ACC112 (cell line): ENCODE results near the gene AIF1L.

Experiments used
- H2AFZ ChIP-seq: fragments of 200-600 bp; sonication (generic); one replicate; pipeline ENCODE4 v1.6.0; 2017; ENCODE audit warnings: antibody characterized with exemption, low read length; ENCODE audit not compliant: unreplicated experiment
- H3K27ac ChIP-seq: fragments of 200-600 bp; sonication (generic); 2 replicates; pipeline ENCODE4 v1.5.1; 2014; ENCODE audit warnings: low read depth, mild to moderate bottlenecking, antibody characterized with exemption, low read length, moderate library complexity
- H3K27me3 ChIP-seq: fragments of 200-600 bp; sonication (generic); 2 replicates; pipeline ENCODE4 v1.6.1; 2014; ENCODE audit warnings: mild to moderate bottlenecking, antibody characterized with exemption, low read length, moderate library complexity, mixed read lengths; ENCODE audit not compliant: insufficient read depth
- H3K36me3 ChIP-seq: fragments of 200-600 bp; sonication (generic); 2 replicates; pipeline ENCODE4 v1.6.1; 2016; ENCODE audit warnings: mild to moderate bottlenecking, antibody characterized with exemption, low read length, moderate library complexity, mixed read lengths; ENCODE audit not compliant: insufficient read depth
- H3K4me1 ChIP-seq: fragments of 200-600 bp; sonication (generic); one replicate; pipeline ENCODE4 v1.6.1; 2016; ENCODE audit warnings: low read length, mixed read lengths; ENCODE audit not compliant: insufficient read depth, unreplicated experiment, control insufficient read depth
- H3K4me3 ChIP-seq: fragments of 200-600 bp; sonication (generic); 2 replicates; pipeline ENCODE4 v1.5.1; 2014; ENCODE audit warnings: mild to moderate bottlenecking, low read depth, low read length
- H3K79me2 ChIP-seq: fragments of 200-600 bp; sonication (generic); one replicate; pipeline ENCODE4 v1.6.0; 2016; ENCODE audit warnings: low read length; ENCODE audit not compliant: control insufficient read depth, unreplicated experiment, insufficient read depth

The AIF1L gene

DNA sequence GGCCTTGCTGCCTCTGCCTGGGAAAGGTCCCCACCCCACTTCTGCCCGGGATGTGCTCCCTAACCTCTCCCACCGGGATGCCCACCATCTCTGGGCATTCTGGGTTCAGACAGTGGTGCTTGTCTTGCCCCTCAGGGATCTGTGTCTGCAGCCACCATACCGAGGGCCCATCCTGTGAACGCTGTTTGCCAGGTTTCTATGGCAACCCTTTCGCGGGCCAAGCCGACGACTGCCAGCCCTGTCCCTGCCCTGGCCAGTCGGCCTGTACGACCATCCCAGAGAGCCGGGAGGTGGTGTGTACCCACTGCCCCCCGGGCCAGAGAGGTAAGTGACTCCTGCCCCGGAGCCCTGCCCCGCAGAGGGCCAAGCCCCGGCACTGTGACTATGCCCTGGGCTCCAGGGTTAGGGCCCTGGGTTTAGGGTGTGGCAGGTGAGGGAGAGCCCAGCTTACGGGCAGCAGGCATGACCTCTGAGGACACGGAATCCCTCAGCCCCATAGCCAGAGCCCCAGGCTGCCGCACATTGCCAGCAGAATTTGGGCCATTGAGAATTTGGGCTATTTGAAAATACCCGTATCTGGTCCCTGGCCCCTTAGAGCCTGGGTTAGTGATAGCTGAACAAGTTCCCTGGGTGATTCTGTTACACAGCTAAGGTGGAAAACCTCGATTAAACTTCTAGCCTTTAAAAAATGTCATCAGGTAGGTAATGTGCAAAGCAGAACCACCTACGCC lies 35.3 kb upstream of the AIF1L start:
- Histone ChIP-seq H3K27ac (no peak overlapping the region), H3K4me1 (no peaks in the 10 kb centered on the region), H3K79me2 (no peaks in the 10 kb centered on the region), H3K27me3 (peaks cover 8% of the 10 kb centered on the region), H3K4me3 (no peak overlapping the region), H2AFZ (no peak overlapping the region), H3K36me3 (no peaks in the 10 kb centered on the region)

DNA sequence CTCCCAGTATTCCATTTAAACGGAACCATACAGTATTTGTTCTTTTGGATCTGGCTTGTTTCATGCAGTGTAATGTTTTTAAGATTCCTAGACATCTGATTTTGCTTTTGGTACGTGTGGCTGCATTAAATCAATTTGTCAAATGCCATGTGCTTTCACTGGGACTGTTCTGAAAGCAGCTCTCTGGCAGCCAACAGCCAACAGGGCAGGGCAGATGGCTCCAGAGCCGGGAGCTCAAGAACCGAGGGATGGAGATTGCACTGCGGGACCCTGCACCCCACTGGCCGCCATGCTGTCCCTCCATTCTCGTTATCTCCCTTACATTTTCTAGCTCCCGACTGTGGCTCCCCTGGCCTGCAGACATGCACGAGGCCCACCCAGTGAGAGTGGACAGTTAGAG lies 33.4 kb upstream of the AIF1L start:
- no peak overlapping the region for H2AFZ ChIP-seq
- peaks cover 14% of the 10 kb centered on the region for H3K27me3 ChIP-seq
- no peaks in the 10 kb centered on the region for H3K4me1 ChIP-seq

DNA sequence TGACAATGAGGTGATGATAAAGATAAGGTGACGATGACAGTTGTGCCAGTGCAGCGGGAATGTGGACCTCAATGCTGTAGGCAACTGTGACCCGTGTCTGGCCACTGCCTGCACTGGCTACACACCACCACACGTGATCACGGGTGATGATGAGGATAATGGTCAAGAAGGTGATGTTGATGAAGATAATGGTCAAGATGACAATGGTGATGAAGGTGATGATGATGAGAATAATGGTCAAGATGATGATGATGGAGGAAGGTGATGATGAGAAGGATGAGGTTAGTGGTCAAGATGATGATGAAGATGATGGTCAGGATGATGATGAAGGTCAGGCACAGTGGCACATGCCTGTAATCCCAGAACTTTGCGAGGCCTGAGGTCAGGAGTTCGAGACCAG lies 30.7 kb upstream of the AIF1L start:
- H3K4me1 ChIP-seq: no peaks in the 10 kb centered on the region
- no peaks in the 10 kb centered on the region for H3K36me3 ChIP-seq
- no peak overlapping the region for H2AFZ ChIP-seq
- H3K27me3 ChIP-seq: peaks cover 18% of the 10 kb centered on the region
- no peak overlapping the region for H3K27ac ChIP-seq
- no peaks in the 10 kb centered on the region for H3K79me2 ChIP-seq
- H3K4me3 ChIP-seq: no peak overlapping the region

More for the DNA sequence above, 33.4 kb upstream of the AIF1L start:
- Histone ChIP-seq H3K27ac (no peak overlapping the region), H3K79me2 (no peaks in the 10 kb centered on the region), H3K4me3 (no peak overlapping the region), H3K36me3 (no peaks in the 10 kb centered on the region)

GRCh38 chr9:131067625-131068024 lies 28.7 kb upstream of the AIF1L start:
- Histone ChIP-seq H3K27me3 (peaks cover 18% of the 10 kb centered on the region), H3K79me2 (no peaks in the 10 kb centered on the region), H3K36me3 (no peaks in the 10 kb centered on the region), H3K27ac (no peak overlapping the region), H3K4me1 (no peaks in the 10 kb centered on the region), H3K4me3 (no peak overlapping the region), H2AFZ (no peak overlapping the region)

DNA sequence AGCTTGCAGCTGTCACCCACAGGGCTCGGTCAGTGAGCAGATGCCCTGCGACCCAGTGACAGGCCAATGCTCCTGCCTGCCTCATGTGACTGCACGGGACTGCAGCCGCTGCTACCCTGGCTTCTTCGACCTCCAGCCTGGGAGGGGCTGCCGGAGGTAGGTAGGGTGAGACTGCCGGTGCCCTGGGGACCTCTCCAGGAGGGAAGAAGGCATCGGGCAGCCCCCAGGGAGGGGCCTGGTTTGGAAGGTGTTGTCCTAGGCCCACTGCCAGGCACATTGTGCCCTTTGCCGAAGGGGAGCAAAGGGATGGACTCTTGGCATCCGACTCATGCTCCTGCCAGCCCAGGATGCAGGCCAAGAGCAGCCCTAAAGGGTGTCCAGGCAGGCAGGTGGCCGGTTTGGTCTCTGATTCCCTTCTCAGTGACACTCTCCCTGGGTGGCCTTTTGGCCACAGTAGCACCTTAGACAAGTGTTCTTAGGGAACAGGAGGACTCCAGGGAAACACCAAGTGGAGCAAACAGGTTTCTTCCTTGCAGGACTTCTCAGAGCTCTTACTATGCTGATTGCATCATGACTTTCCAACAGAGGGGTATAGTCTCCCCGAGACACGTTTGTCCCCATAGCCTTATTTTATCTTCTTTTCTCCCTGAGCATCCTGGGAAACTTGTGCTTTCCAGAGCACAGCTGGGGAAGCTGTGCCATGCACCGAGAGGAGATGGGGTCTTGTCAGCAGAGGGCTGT lies 28.1 kb upstream of the AIF1L start:
- H3K4me3 ChIP-seq: no peak overlapping the region
- no peak overlapping the region for H2AFZ ChIP-seq
- peaks cover 18% of the 10 kb centered on the region for H3K27me3 ChIP-seq
- no peaks in the 10 kb centered on the region for H3K4me1 ChIP-seq
- H3K27ac ChIP-seq: no peak overlapping the region
- H3K79me2 ChIP-seq: no peaks in the 10 kb centered on the region
- H3K36me3 ChIP-seq: no peaks in the 10 kb centered on the region

DNA sequence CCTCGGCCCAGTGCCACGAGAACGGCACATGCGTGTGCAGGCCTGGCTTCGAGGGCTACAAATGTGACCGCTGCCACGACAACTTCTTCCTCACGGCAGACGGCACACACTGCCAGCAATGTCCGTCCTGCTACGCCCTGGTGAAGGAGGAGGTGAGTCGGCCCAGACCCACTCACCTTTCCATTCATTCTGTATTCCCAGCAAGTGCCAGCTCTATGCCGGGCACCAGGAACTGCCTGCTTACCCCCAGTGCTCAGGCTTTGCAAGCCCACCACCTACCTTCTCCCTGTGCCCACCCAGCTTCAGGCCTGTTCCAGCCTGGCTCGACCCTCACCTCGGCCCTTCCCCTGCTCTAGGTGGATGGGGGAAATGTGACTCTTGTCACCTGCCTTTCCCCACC lies 26.6 kb upstream of the AIF1L start:
- peaks cover 18% of the 10 kb centered on the region for H3K27me3 ChIP-seq

DNA sequence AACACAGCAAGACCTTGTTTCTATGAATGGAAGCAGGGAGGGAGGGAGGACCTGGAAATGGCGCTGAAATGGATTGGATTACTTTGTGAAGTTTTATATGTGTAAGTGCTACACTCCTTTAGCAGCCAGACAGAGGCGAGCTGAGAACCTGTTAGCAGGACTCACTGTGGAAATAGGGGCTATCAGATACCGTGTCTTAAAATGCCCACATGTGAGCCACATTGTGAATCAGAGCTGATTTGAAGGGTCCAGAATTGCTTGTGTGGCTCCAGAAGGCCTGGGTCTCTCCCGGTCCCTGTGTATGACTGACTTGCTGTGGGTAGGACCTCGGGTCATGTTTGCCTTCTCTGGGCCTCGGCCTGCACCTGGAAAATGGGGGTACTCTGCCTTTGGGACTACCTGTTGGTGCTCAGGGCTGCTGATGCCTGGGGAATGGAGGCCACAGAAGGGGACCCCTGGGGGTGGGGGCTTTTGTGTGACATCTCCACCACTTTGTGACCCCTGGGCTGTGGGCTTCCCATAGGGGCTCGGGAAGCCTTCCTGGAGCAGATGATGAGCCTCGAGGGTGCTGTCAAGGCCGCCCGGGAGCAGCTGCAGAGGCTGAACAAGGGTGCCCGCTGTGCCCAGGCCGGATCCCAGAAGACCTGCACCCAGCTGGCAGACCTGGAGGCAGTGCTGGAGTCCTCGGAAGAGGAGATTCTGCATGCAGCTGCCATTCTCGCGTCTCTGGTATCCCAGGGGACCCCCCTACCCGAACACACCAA lies 24.0 kb upstream of the AIF1L start:
- Histone ChIP-seq H3K36me3 (no peaks in the 10 kb centered on the region), H3K27ac (no peak overlapping the region), H2AFZ (no peak overlapping the region), H3K27me3 (peaks cover 5% of the 10 kb centered on the region; the same call in 1 of the 2 replicates), H3K4me3 (no peak overlapping the region), H3K79me2 (no peaks in the 10 kb centered on the region), H3K4me1 (no peaks in the 10 kb centered on the region)

More for the DNA sequence above, 26.6 kb upstream of the AIF1L start:
- no peak overlapping the region for H3K4me3 ChIP-seq
- no peaks in the 10 kb centered on the region for H3K36me3 ChIP-seq
- no peaks in the 10 kb centered on the region for H3K4me1 ChIP-seq
- no peak overlapping the region for H2AFZ ChIP-seq
- H3K27ac ChIP-seq: no peak overlapping the region
- H3K79me2 ChIP-seq: no peaks in the 10 kb centered on the region

GRCh38 chr9:131072871-131073237 lies 23.5 kb upstream of the AIF1L start:
- Histone ChIP-seq H3K4me3 (no peak overlapping the region), H3K27ac (no peak overlapping the region), H3K79me2 (no peaks in the 10 kb centered on the region), H3K27me3 (peaks cover 5% of the 10 kb centered on the region; the same call in 1 of the 2 replicates), H3K4me1 (no peaks in the 10 kb centered on the region), H3K36me3 (no peaks in the 10 kb centered on the region), H2AFZ (no peak overlapping the region)

- Histone ChIP-seq H2AFZ (no peak overlapping the region), H3K4me1 (no peaks in the 10 kb centered on the region), H3K36me3 (no peaks in the 10 kb centered on the region), H3K27me3 (no peaks in the 10 kb centered on the region), H3K27ac (no peak overlapping the region), H3K79me2 (no peaks in the 10 kb centered on the region), H3K4me3 (no peak overlapping the region)
These were observed 19.8 kb upstream of the AIF1L start for GRCh38 chr9:131076347-131077195.
